HG02678 (cell line): ENCODE measurements around the gene NELFCD.
"Not testable (repeated sequence)": the region's sequence is repeated elsewhere in the genome, so short reads cannot be mapped to it uniquely, and the experiment has no call there.

Source experiments
- ATAC-seq: cut with Tn5 transposase; IDR thresholded peaks from one replicate; pipeline ENCODE4 v1.9.1; 2021; ENCODE audit warnings: mild to moderate bottlenecking, moderate library complexity; ENCODE audit not compliant: unreplicated experiment

NELFCD gene

GRCh38 chr20:58971429-58971828 lies 9.6 kb upstream of the NELFCD start:
- no peak for ATAC-seq

GRCh38 chr20:58973179-58973578 lies 7.9 kb upstream of the NELFCD start:
- no peak for ATAC-seq

DNA sequence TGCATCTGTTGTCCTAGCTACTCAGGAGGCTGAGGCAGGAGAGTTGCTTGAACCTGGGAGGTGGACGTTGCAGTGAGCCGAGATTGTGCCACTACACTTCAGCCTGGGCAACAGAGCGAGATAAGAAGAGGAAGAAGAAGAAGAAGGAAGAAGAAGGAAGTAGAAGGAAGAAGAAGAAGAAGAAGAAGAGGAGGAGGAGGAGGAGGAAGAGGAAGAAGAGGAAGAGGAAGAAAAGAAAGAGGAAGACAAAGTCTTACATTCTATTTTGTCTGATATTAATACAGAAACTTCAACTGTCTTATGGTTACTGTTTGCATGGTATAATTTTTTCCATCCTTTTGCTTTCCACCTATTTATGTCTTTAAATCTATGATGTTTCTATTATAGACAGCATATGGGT lies 7.2 kb upstream of the NELFCD start:
- no peak for ATAC-seq

DNA sequence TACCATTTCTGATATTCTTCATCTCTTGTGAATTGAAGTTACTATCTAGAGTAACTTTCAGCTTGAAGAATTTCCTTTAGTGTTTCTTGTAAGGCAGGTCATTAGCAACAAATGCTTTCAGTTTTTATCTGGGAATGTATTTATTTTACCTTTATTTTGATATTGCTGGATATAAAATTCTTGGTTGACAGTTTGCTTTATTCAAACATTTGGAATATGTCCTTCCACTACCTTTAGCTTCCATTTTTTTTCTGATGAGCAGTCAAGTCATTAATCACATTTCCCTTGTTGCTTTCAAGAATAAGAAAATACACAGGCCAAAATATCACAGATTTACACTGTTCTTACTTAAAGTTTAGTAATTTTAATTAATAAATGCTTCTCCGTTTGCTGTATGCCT lies 5.7 kb upstream of the NELFCD start:
- ATAC-seq, result no peak

GRCh38 chr20:58976061-58976730 lies 4.9 kb upstream of the NELFCD start:
- no peak for ATAC-seq

- ATAC-seq, result no peak
Measured at GRCh38 chr20:58978351-58979190, 2.5 kb upstream of the NELFCD start.

GRCh38 chr20:58981628-58982364 lies 740 bp downstream of the NELFCD start:
- no peak for ATAC-seq

DNA sequence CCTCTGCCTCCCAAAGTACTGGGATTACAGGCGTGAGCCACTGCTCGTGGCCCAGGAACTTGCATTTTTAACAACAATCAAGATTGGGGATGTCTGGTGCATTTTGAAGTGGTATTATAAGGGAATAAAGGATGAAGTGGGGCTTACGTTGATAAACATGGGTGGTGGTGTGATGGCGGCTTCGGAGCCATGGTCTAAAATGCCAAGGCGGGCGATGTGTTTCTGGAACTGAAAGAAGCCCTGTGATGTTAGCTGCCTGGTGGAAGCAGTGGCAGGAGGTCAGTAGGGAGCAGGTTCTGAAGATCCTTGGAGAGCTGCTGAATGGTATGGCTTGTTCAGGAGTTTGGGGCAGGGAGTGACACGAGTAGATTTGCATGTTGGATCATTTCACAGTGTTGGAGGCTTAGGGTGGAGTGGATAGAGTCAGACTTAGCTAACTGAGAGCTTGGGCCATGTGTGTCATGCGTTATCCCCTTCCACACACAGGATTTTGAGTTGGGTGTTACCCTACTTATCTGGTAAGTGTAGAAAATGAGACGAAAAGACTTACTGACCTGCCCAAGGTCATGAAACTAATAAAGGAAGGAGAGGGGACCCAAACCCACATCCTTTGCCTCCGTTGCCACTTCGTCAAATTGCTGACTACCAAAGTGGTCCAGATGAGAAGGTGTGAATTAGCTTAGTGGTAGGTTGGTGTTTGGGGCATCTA lies 1.5 kb downstream of the NELFCD start:
- ATAC-seq, result no peak

DNA sequence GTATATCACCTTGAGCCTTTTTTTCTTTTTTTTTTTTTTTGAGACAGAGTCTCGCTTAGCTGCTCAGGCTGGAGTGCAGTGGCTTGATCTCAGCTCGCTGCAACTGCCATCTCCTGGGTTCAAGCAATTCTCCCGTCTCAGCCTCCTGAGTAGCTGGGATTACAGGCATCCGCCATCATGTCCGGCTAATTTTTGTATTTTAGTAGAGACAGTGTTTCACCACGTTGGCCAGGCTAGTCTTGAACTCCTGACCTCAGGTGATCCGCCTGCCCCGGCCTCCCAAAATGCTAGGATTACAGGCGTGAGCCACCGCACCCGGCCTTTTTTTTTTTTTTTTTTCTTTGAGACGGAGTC lies 2.0 kb downstream of the NELFCD start:
- ATAC-seq, result not testable (repeated sequence)

- no peak for ATAC-seq
Measured at GRCh38 chr20:58984691-58985090, 3.6 kb downstream of the NELFCD start.

GRCh38 chr20:58985656-58986055 lies 4.6 kb downstream of the NELFCD start:
- no peak for ATAC-seq

DNA sequence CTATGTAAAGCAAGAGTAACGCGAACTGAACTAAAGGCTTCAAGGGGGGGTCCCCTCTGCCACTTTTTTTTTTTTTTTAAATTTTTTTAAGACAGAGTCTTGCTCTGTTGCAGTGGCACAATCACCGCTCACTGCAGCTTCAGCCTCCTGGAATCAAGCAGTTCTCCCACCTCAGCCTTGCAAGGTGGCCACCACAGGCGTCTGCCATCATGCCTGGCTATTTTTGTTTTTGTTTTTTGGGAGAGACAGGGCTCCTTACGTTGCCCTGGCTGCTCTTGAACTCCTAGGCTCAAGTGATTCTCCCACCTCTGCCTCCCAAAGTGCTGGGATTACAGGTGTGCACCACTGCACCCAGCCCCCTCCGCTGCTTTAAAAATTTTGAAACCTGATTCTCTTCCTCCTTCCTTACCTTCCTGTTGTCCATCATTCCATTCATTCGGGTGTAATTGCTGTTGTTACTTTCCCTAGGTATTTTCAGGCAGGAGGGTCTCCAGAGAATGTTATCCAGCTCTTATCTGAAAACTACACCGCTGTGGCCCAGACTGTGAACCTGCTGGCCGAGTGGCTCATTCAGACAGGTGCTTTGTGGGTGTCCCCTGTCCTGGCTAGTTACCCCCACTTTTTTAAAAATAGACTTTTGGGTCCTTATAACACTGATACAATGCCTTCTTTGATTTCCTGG lies 5.4 kb downstream of the NELFCD start:
- ATAC-seq, result no peak

DNA sequence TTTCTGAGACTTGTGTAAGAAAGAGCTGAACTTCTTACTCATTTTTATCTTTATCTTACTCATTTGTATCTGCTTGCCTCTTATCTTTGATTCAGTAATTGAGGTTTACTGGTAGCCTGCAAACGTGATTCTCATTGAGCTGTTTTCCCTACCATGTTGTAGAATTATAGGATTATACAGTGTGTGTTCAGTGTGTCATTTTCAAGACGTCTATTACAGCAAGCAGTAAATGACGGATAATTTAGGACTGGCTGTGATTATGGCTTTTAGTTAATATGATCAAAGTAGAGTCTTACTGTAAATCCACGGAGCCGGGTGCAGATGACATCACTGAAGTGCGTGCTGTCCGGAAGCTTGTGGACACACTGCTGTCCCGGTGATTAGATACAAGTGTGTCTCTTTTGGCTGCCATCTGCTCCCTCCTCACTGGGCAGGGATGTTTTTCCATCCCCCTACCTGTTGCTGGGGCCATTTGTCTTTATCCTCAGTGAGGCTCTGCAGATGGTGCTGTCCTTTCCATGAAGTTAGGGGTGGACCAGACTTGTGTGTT lies 6.0 kb downstream of the NELFCD start:
- ATAC-seq, result no peak

- no peak for ATAC-seq
Measured at GRCh38 chr20:58987790-58988564, 6.9 kb downstream of the NELFCD start.

- no peak for ATAC-seq
Measured at GRCh38 chr20:58988565-58988882, 7.5 kb downstream of the NELFCD start.

DNA sequence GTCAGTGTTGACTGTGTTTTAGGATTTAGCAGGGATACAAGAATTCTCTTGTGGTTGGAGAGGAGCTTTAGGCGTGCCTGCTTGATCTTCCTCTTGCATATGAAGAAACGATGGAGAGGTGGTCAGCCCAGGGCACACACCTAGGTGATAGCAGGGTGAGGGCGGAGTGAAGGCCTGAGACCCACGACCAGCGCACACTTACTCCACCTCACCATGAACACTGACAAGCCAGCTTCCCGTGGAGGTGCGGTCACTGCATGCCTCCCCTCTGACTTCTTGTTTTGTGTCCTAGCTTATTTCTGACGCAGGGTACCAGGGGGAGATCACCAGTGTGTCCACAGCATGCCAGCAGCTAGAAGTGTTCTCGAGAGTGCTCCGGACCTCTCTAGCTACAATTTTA lies 8.1 kb downstream of the NELFCD start:
- no peak for ATAC-seq

GRCh38 chr20:58990651-58991445 lies 9.8 kb downstream of the NELFCD start:
- ATAC-seq, result no peak

- ATAC-seq, result no peak
Measured at GRCh38 chr20:58991715-58992114, 10.7 kb downstream of the NELFCD start.

DNA sequence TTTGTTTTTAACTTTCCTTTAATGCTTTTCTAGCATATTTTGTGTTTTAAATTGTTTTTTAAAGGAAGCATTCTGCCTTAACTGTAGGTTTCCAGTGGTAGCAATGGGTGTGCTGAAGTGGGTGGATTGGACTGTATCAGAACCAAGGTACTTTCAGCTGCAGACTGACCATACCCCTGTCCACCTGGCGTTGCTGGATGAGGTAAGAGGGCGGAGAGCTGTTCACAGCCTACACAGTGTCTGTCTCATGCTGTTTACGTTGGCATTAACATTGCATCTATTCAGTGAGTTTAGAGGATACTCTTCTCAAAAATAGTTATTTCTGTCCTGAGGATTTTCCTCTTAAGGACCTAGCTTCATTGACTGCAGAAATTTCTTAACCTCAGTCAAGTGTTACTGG lies 11.9 kb downstream of the NELFCD start:
- no peak for ATAC-seq
